ENCODE results near the gene GRIK2.

GRCh38 chr6:101605426-101605825 is 211.9 kb downstream of the GRIK2 start:
- TF ChIP-seq POLR2AphosphoS5 (IDR thresholded peaks at IDR 0.05) (no peak), CTCF (IDR thresholded peaks at IDR 0.05) (no peak)

Data from suprapubic skin (tissue), 3 donors.